ENCODE measurements around the gene HSDL1. TPM values are rescaled to one million over a fixed set of nuclear protein-coding genes. Genes with fewer than 3 reads are reported as not detected.

The HSDL1 gene
- total and polyA plus RNA-seq, 2 of the 8 experiments (the other 6 are each of a cell fraction or from before 2014, with no cell fraction given): 25.0 to 55.7 TPM

DNA sequence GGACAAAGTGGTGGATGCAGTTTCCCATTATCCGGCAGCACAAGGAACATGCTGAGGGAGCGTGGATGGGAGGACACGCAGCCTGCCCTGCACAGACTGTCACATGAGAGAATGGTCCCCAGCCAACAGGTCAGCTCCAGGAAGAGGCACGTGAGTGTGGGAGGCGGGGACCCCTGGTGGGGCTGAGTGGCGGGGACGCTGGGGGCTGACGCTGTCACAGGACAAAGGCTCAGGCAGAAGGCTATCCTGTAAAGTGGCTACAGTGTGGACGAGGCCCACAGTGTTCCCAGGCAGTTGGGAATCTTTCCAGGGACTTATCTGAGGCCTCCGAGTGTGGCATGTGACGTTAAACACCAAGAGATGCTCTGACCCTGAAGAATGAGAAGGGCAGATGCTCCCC, 58.6 kb downstream of the HSDL1 start (continued):
- no peak for TF ChIP-seq BACH1 (IDR thresholded peaks at IDR 0.05; ENCODE audit: low read length)
- no peak for TF ChIP-seq TCF12 (IDR thresholded peaks at IDR 0.05; ENCODE audit: low read depth, low read length)
- TF ChIP-seq EP300 (IDR thresholded peaks at IDR 0.05; ENCODE audit: borderline replicate concordance in 1 of 2, low read depth in 2 of 2, low read length in 2 of 2): no peak
- no peak for TF ChIP-seq ZNF274 (IDR thresholded peaks at IDR 0.05; ENCODE audit: borderline replicate concordance, extremely low read depth, low read length)
